WTC11 (cell line): Measurements from ENCODE around the gene NUPR1. TPM values are rescaled to one million over a fixed set of nuclear protein-coding genes. Genes with fewer than 3 reads are reported as not detected.

Experiments
- ATAC-seq: fragments of 200-7000 bp; cut with Tn5 transposase; 2 replicates; pipeline ENCODE4 v1.10.0; 2021; ENCODE audit warnings: mild to moderate bottlenecking, moderate library complexity
- CTCF ChIA-PET: fragments of 300-600 bp; sonication (Branson Sonifier 250); formaldehyde crosslinking; loops from one replicate; lab custom pipeline; 2021; ENCODE audit warnings: antibody characterized with exemption; lab: Charles Lee
- POLR2A ChIA-PET: fragments of 350-600 bp; sonication (Branson Sonifier 250); formaldehyde crosslinking; loops from one replicate; lab custom pipeline; 2021; ENCODE audit warnings: antibody characterized with exemption; lab: Charles Lee
- DNase-seq: peaks from one replicate; pipeline ENCODE4 v3.0.0; 2021; ENCODE audit warnings: low spot score
- H3K27ac Mint-ChIP-seq: 2 replicates; pipeline ENCODE4 v1.8.0; 2021; ENCODE audit warnings: mixed read lengths
- H3K27me3 Mint-ChIP-seq: 2 replicates; pipeline ENCODE4 v1.8.0; 2021; ENCODE audit warnings: low read depth, mild to moderate bottlenecking, moderate library complexity, mixed read lengths
- H3K36me3 Mint-ChIP-seq: 2 replicates; pipeline ENCODE4 v1.8.0; 2021; ENCODE audit warnings: mixed read lengths
- H3K4me1 Mint-ChIP-seq: 2 replicates; pipeline ENCODE4 v1.8.0; 2022; ENCODE audit warnings: mixed read lengths
- H3K4me3 Mint-ChIP-seq: 2 replicates; pipeline ENCODE4 v1.8.0; 2021; ENCODE audit warnings: mild to moderate bottlenecking, moderate library complexity, mixed read lengths
- H3K9me3 Mint-ChIP-seq: 2 replicates; pipeline ENCODE4 v1.8.0; 2021; ENCODE audit warnings: mixed read lengths
- CBFB ChIP-seq: sonication (generic); formaldehyde crosslinking; IDR thresholded peaks from 2 replicates; pipeline ENCODE4 v1.8.1; 2022; ENCODE audit warnings: mild to moderate bottlenecking, low read depth, missing genetic modification reagents
- CDX4 ChIP-seq: fragments of 250-450 bp; sonication (Bioruptor Pico); IDR thresholded peaks from 2 replicates; pipeline ENCODE4 v1.9.0; 2021; ENCODE audit warnings: moderate library complexity, mild to moderate bottlenecking, inconsistent platforms, borderline replicate concordance
- ELF4 ChIP-seq: sonication (generic); formaldehyde crosslinking; IDR thresholded peaks from 2 replicates; pipeline ENCODE4 v1.8.1; 2022; ENCODE audit warnings: low read depth, mild to moderate bottlenecking, moderate library complexity, missing genetic modification reagents
- ETV6 ChIP-seq: sonication (generic); formaldehyde crosslinking; IDR thresholded peaks from 2 replicates; pipeline ENCODE4 v1.8.1; 2022; ENCODE audit warnings: mild to moderate bottlenecking, missing genetic modification reagents
- FOXK1 ChIP-seq: sonication (generic); formaldehyde crosslinking; IDR thresholded peaks from 2 replicates; pipeline ENCODE4 v1.8.0; 2022; ENCODE audit warnings: mild to moderate bottlenecking, moderate library complexity, missing genetic modification reagents
- JUN ChIP-seq: sonication (generic); formaldehyde crosslinking; IDR thresholded peaks from 2 replicates; pipeline ENCODE4 v1.8.0; 2023; ENCODE audit warnings: mild to moderate bottlenecking, missing genetic modification reagents
- NFYB ChIP-seq: sonication (generic); formaldehyde crosslinking; conservative IDR thresholded peaks from 2 replicates; pipeline ENCODE4 v1.8.0; 2022; ENCODE audit warnings: low read depth, missing genetic modification reagents
- NR1H2 ChIP-seq: sonication (generic); formaldehyde crosslinking; IDR thresholded peaks from 2 replicates; pipeline ENCODE4 v1.9.0; 2021; ENCODE audit warnings: mild to moderate bottlenecking, moderate library complexity, missing genetic modification reagents
- RORB ChIP-seq: fragments of 250-450 bp; sonication (Bioruptor Pico); IDR thresholded peaks from 2 replicates; pipeline ENCODE4 v1.9.0; 2021; ENCODE audit warnings: mild to moderate bottlenecking
- SOX15 ChIP-seq: fragments of 250-450 bp; sonication (Bioruptor Pico); IDR thresholded peaks from 2 replicates; pipeline ENCODE4 v1.9.0; 2021; ENCODE audit warnings: mild to moderate bottlenecking
- SP1 ChIP-seq: sonication (generic); formaldehyde crosslinking; conservative IDR thresholded peaks from 2 replicates; pipeline ENCODE4 v1.8.1; 2022; ENCODE audit warnings: missing genetic modification reagents
- STAT6 ChIP-seq: sonication (generic); formaldehyde crosslinking; conservative IDR thresholded peaks from 2 replicates; pipeline ENCODE4 v1.8.1; 2023; ENCODE audit warnings: mild to moderate bottlenecking, low read depth, missing genetic modification reagents, moderate library complexity
- TCF7 ChIP-seq: sonication (generic); formaldehyde crosslinking; IDR thresholded peaks from 2 replicates; pipeline ENCODE4 v1.8.0; 2022; ENCODE audit warnings: mild to moderate bottlenecking, low read depth, missing genetic modification reagents, moderate library complexity
- TEAD1 ChIP-seq: sonication (generic); formaldehyde crosslinking; IDR thresholded peaks from 2 replicates; pipeline ENCODE4 v1.8.0; 2022; ENCODE audit warnings: mild to moderate bottlenecking, missing genetic modification reagents
- ZBTB21 ChIP-seq: sonication (generic); formaldehyde crosslinking; IDR thresholded peaks from 2 replicates; pipeline ENCODE4 v1.8.1; 2023; ENCODE audit warnings: mild to moderate bottlenecking, missing genetic modification reagents, borderline replicate concordance
- ZNF232 ChIP-seq: sonication (generic); formaldehyde crosslinking; IDR thresholded peaks from 2 replicates; pipeline ENCODE4 v1.8.0; 2022; ENCODE audit warnings: mild to moderate bottlenecking, missing genetic modification reagents
- ZNF416 ChIP-seq: fragments of 250-450 bp; sonication (Bioruptor Pico); IDR thresholded peaks from 2 replicates; pipeline ENCODE4 v1.9.0; 2021; ENCODE audit warnings: mild to moderate bottlenecking, inconsistent platforms
- ZNF423 ChIP-seq: fragments of 250-450 bp; sonication (Bioruptor Pico); IDR thresholded peaks from 2 replicates; pipeline ENCODE4 v2.1.2; 2022; ENCODE audit warnings: mild to moderate bottlenecking, moderate library complexity
- ZNF671 ChIP-seq: fragments of 250-450 bp; sonication (Bioruptor Pico); IDR thresholded peaks from 2 replicates; pipeline ENCODE4 v1.8.0; 2021; ENCODE audit warnings: mild to moderate bottlenecking
- total RNA-seq: library from RNA; stranded (reverse); gene quantifications from 3 replicates; pipeline ENCODE4 v1.2.3, GENCODE V29; 2021
- TF ChIP-seq, protein P1 (sequence below): sonication (generic); formaldehyde crosslinking; IDR thresholded peaks from 2 replicates; pipeline ENCODE4 v1.8.1; 2023; ENCODE audit warnings: mild to moderate bottlenecking, missing genetic modification reagents
- TF ChIP-seq, protein P2 (sequence below): fragments of 250-450 bp; sonication (Bioruptor Pico); IDR thresholded peaks from 2 replicates; pipeline ENCODE4 v2.1.2; 2022; ENCODE audit warnings: mild to moderate bottlenecking, moderate library complexity
- TF ChIP-seq, protein P3 (sequence below): fragments of 250-450 bp; sonication (Bioruptor Pico); IDR thresholded peaks from 2 replicates; pipeline ENCODE4 v1.8.0; 2021; ENCODE audit warnings: mild to moderate bottlenecking

Gene NUPR1
- total RNA-seq, 1 experiment from 2014 or later, result 0.33 TPM

GRCh38 chr16:28503470-28504259 lies 35.1 kb downstream of the NUPR1 start:
- Mint-ChIP-seq H3K4me3 (no peak overlapping the region), H3K27me3 (peaks cover 5% of the 10 kb centered on the region), H3K36me3 (no peaks in the 10 kb centered on the region), H3K27ac (no peak overlapping the region), H3K4me1 (no peaks in the 10 kb centered on the region), H3K9me3 (no peaks in the 10 kb centered on the region)
- CTCF ChIA-PET, result interaction anchor here (0.6 to 0.9 kb wide), 3 partner anchors 9 to 23 kb away, joined by 3 read pairs; no protein-coding TSS in a partner anchor
- DNase-seq (no peak), ATAC-seq (no peak)
- TF ChIP-seq ZNF671 (no peak), RORB (CRISPR knock-in tag) (no peak), ZBTB21 (CRISPR knock-in tag) (no peak), ZNF232 (no peak), JUN (CRISPR knock-in tag) (no peak), CBFB (no peak), TCF7 (CRISPR knock-in tag) (no peak), SOX15 (no peak), TEAD1 (no peak)
- TF ChIP-seq, protein P1, sequence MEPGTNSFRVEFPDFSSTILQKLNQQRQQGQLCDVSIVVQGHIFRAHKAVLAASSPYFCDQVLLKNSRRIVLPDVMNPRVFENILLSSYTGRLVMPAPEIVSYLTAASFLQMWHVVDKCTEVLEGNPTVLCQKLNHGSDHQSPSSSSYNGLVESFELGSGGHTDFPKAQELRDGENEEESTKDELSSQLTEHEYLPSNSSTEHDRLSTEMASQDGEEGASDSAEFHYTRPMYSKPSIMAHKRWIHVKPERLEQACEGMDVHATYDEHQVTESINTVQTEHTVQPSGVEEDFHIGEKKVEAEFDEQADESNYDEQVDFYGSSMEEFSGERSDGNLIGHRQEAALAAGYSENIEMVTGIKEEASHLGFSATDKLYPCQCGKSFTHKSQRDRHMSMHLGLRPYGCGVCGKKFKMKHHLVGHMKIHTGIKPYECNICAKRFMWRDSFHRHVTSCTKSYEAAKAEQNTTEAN (CRISPR knock-in tag), result no peak
- POLR2A ChIA-PET, result interaction anchor here (0.6 kb wide), 1 partner anchor 51 kb away, joined by 3 read pairs; the partner anchor contains the start of gene SGF29

- Mint-ChIP-seq H3K9me3 (no peaks in the 10 kb centered on the region), H3K36me3 (no peaks in the 10 kb centered on the region), H3K27ac (no peak overlapping the region), H3K27me3 (peaks cover 5% of the 10 kb centered on the region), H3K4me3 (no peak overlapping the region), H3K4me1 (no peaks in the 10 kb centered on the region)
- ATAC-seq, result no peak
- DNase-seq, result no peak
- POLR2A ChIA-PET, result no interaction called here
- CTCF ChIA-PET, result no interaction called here
- TF ChIP-seq NR1H2 (CRISPR knock-in tag) (no peak), SOX15 (no peak), ZNF423 (CRISPR knock-in tag) (no peak), RORB (CRISPR knock-in tag) (no peak), SP1 (CRISPR knock-in tag) (no peak), STAT6 (CRISPR knock-in tag) (no peak), ELF4 (CRISPR knock-in tag) (no peak), FOXK1 (CRISPR knock-in tag) (no peak), NFYB (CRISPR knock-in tag) (no peak), CDX4 (CRISPR knock-in tag) (no peak), ZNF416 (CRISPR knock-in tag) (no peak), TCF7 (CRISPR knock-in tag) (no peak), ETV6 (CRISPR knock-in tag) (no peak)
- TF ChIP-seq, protein P2, sequence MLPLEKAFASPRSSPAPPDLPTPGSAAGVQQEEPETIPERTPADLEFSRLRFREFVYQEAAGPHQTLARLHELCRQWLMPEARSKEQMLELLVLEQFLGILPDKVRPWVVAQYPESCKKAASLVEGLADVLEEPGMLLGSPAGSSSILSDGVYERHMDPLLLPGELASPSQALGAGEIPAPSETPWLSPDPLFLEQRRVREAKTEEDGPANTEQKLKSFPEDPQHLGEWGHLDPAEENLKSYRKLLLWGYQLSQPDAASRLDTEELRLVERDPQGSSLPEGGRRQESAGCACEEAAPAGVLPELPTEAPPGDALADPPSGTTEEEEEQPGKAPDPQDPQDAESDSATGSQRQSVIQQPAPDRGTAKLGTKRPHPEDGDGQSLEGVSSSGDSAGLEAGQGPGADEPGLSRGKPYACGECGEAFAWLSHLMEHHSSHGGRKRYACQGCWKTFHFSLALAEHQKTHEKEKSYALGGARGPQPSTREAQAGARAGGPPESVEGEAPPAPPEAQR (CRISPR knock-in tag), result no peak
- TF ChIP-seq, protein P3, sequence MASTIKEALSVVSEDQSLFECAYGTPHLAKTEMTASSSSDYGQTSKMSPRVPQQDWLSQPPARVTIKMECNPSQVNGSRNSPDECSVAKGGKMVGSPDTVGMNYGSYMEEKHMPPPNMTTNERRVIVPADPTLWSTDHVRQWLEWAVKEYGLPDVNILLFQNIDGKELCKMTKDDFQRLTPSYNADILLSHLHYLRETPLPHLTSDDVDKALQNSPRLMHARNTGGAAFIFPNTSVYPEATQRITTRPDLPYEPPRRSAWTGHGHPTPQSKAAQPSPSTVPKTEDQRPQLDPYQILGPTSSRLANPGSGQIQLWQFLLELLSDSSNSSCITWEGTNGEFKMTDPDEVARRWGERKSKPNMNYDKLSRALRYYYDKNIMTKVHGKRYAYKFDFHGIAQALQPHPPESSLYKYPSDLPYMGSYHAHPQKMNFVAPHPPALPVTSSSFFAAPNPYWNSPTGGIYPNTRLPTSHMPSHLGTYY (CRISPR knock-in tag), result no peak
These were observed 36.5 kb downstream of the NUPR1 start for GRCh38 chr16:28502290-28502689.
